NCI-H345 treated with DMSO at 0.1 percent for 48 hours (cell line): ENCODE data around the gene CEP162.
A peak's percentile ranks its signal among the peaks of the same experiment; 100 is the strongest.
"Not testable (repeated sequence)": the region's sequence is repeated elsewhere in the genome, so short reads cannot be mapped to it uniquely, and the experiment has no call there.

Experiments
- DNase-seq: peaks from one replicate; lab custom pipeline; 2025; ENCODE audit not compliant: unreplicated experiment; lab: John Stamatoyannopoulos, UW

Gene CEP162

DNA sequence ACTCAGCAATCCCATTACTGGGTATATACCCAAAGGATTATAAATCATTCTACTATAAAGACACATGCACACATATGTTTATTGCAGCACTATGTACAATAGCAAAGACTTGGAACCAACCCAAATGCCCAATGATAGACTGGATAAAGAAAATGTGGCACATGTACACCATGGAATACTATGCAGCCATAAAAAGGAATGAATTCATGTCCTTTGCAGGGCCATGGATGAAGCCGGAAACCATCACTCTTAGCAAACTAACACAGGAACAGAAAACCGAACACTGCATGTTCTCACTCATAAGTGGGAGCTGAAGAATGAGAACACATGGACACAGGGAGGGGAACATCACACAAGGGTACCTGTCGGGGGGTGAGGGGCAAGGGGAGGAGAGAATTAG is 63.1 kb downstream of the CEP162 start:
- not testable (repeated sequence) for DNase-seq

DNA sequence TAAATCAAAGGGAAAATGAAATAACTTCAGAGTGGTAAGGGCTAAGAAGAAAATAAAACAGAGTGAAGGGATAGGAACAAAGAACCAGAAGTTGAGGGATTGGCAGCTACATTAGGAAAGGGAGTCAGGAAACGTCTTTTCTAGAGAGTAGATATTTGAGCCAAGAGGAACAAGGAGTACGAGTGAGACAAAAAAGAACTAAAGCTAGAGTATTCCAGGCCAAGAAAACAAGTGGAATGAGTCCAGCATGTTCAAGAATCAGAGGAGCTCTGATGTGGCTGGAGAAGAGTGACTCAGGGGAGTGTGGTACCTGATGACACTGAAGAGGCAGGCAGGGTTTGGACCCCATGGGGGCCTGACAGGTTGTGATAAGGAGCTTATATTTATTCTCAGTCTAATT is 66.3 kb downstream of the CEP162 start:
- no peak for DNase-seq

DNA sequence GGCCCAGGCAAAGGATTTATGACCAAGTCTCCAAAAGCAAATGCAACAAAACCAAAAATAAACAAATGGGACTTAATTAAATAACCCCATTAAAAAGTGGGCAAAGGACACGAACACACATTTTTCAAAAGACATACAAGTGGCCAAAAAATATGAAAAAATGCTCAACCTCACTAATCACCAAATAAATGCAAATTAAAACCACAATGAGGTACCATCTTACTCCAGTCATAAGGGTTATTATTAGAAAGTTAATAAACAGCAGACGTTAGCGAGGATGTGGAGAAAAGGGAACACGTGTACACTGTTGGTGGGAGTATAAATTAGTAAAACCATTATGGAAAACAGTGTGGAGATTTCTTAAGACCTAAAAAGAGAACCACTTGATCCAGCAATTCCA is 71.1 kb downstream of the CEP162 start:
- DNase-seq, result no peak

DNA sequence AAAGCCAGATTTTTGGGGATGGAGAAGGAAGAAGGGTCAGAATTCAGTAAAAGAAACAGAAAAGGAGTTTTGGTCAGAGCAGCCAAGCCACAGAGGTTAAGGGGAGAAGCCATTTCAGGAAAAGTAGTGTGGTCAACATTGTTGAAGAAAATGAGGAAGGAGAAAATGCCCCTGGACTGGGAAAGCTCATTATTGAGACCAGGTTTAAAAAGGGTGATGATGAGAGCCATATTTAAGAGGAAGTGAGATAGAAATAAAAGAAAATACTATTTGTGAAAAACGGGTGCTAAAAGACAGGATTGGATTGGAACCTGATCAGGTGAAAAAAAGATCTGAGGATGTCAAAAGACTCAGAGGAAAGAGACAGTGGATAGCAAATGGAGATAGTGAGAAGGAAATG is 75.8 kb downstream of the CEP162 start:
- DNase-seq, result no peak

DNA sequence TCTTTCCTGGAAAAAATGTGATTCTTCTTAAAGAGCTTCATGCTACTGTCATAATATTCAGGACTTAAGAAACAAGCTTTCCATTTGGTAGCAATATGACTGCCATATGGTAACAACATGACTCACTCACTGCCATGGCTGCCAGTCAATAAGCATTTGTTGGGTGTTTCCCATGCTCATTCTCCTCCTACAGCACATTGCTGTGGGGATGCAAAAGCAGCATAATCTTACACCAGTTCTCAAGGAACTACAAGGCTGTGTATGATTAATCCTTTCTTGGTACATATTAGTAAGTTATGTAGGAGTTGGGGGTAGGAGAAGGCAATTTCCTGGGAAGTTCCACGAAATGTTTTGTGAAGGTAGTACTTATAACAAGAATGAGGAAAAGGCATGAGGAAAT is 76.7 kb downstream of the CEP162 start:
- no peak for DNase-seq

DNA sequence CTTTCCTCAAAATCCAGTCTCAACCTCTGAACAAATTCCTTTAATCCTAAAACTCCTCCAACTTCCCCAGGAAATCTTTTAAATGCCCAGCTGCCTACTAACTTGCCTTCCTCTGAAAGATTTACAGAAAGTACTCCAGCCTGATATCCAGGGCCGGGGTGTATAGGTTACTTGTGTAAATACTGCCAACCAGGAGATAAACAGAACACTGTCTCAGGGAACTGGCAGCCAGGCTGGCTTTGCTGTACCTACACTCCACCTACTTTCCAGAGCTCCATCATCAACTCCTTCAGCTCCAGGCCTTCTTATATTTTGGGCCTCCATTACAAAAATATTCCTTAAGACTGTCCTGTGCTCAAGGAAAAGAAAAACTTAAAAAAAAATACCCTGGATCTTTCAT is 85.9 kb downstream of the CEP162 start:
- no peak for DNase-seq

DNA sequence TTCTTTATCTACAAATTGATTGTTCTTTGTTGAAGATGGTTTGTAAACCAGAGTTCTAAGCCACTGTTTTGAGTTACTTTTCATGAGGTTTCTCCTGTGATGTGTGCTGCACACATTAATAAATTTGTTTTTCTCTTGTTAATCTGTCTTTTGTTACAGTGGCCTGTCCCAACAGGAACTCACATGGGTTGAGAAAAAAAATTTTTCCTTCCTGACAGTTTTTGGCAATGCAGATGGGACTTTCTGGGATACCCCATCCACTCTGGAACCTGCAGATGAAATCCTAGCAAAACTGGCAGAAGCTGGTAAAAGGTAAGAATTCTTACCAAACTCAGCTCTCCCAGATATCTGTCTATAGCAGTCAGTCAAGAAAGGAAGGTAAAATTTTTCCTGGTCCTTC is 88.1 kb downstream of the CEP162 start:
- DNase-seq, result no peak

DNA sequence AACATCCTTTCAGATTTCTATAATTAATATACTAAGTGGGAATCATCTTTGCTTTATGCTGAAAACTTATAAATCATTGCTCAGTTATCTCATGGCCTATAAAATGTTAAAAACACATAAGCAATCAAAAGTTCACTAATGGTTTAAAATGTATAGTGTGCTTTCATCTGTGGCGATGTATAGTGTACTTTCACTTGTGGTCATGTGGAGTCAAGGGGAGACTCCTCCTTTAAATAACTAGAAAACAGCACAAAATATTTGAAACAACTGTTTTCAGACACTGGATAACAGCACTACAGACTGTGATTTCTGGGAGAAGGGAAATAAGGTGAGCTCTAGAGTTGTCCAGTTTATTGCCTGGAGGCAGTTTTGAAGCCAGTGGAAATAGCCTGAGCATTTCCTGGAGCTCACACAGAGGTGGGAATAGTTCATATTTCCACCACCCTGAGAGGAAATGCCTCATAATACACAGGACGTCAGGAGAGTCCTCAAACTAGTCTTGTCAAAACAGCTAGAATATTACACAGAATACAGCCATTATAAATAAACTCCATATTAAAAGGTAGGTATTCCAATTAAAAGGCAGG is 89.4 kb downstream of the CEP162 start:
- no peak for DNase-seq

DNA sequence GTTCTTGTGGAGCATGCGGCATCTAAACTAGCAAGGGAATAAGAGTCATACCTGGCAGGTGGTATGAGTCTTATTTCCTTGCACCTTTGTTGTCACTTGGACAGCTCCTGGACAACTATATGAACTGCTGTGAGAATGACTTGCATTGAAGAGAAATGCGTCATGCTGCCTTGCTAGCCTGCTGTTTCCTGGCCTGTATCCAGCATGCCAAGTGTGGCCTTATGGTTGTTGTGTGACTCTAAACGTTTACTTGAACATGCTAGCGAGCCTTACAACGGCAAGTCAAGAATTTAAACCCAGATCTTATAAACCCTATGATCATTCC is 90.4 kb downstream of the CEP162 start:
- peak; percentile 31 for DNase-seq

DNA sequence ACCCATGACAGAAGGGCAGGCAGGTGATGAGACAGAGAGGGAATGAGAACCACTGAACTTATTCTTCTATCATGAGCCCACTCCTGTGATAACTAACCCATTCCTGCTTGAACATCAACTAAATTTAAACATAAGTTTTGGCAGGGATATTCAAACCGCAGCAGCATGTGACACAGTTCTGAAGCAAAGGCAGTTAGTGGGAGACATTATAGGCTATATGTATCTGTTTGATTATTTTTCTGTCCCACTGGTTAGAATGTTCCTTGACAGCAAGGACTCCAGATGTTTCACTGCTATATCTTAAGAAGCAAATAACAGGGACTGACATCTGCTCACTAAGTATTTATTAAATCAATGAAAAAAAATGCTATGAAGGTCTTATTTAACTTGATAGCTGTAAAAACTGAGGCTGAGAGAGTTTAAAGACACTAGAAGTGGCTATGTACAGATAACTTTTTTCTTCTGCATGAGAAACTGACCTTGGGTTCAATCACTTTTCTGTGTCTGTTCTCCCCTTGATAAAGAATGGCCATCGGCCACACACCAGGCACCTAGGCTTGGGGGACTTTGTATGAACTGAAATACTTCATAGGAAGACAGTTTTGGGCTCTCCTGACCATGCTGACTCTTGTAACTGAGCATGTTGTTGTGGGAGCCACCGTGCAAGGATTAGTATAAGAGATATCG is 90.9 kb downstream of the CEP162 start:
- DNase-seq, result no peak

DNA sequence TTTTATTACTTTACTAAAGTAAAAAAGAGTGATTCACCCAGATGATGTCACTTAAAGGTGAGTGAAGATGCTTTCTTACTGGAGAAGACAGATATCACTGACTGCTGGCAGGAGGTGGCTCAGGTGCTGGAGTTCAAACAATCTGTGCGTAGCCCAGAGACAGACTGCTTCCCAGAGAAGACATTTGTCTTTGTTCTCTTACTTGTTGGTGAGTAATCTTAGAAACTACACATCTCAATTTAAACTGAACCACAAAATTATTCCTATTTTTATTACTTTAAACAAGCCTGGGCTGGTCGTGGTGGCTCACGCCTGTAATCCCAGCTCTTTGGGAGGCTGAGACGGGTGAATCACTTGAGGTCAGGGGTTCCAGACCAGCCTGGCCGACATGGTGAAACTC is 92.2 kb downstream of the CEP162 start:
- no peak for DNase-seq

DNA sequence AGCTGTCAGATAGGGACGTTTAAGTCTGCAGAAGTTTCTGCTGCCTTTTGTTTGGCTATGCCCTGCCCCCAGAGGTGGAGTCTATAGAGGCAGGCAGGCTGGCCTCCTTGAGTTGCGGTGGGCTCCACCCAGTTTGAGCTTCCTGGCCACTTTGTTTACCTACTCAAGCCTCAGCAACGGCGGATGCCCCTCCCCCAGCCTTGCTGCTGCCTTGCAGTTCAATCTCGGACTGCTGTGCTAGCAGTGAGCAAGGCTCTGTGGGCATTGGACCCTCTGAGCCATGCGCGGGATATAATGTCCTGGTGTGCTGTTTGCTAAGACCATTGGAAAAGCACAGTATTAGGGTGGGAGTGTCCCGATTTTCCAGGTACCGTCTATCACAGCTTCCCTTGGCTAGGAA is 94.1 kb downstream of the CEP162 start:
- not testable (repeated sequence) for DNase-seq

DNA sequence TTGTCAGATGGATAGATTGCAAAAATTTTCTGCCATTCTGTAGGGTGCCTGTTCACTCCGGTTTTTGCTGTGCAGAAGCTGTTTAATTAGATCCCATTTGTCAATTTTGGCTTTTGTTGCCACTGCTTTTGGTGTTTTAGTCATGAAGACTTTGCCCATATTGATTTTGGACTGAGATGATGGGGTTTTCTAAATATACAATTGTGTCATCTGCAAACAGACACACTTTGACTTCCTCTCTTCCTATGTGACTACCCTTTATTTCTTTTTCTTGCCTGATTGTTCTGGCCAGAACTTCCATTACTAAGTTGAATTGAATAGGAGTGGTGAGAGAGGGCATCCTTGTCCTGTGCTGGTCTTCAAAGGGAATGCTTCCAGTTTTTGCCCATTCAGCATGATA is 97.9 kb downstream of the CEP162 start:
- not testable (repeated sequence) for DNase-seq

DNA sequence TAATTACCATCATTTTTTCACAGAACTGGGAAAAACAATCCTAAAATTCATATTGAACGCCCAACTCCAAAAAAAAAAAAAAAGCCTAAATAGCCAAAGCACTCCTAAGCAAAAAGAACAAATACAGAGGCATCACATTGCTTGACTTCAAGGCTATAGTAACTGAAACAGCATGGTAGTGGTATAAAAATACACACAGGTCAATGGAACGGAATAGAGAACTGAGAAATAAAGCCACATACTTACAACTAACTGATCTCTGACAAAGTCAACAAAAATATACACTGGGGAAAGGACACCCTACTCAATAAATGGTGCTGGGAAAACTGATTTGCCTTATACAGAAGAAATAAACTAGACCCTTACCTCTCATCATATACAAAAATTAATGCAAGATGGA is 104.3 kb downstream of the CEP162 start:
- no peak for DNase-seq

DNA sequence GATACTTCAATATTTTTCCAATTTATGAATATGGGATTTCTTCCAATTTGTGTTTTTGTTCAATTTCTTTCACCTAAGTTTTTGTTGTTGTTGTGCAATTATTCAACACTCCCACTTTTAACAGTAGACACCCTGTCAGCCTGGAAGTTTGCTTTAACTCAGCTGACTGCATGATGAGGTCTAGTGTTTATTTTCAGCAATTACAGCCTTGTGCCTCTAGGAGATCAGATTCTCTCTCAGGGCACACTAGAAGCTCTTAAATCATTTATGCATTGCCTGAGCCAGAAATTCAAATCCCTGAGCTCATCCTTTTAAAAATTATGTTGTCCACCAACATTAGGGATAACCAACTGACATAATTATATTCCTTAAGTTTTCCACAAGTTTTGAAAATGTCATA is 108.2 kb downstream of the CEP162 start:
- DNase-seq, result no peak

DNA sequence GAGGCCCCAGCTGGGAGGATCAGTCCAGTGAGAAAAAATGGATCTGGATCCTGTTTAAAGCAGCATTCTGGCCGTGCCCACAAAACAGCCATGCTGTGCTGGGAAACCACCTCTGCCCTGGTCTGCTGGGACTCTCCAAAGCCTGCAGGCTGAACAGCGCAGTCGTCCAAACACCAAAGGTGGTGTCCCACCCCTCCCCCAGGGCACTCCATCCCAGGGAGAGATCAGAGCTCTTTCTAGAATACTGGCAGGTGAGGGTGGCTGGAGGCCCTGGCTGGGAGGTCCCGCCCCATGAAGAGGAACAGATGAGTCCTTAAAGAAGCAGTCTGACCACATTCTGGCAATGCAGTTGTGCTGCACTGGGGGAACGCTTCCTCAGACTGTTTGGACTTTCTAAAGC is 109.3 kb downstream of the CEP162 start:
- DNase-seq, result no peak

DNA sequence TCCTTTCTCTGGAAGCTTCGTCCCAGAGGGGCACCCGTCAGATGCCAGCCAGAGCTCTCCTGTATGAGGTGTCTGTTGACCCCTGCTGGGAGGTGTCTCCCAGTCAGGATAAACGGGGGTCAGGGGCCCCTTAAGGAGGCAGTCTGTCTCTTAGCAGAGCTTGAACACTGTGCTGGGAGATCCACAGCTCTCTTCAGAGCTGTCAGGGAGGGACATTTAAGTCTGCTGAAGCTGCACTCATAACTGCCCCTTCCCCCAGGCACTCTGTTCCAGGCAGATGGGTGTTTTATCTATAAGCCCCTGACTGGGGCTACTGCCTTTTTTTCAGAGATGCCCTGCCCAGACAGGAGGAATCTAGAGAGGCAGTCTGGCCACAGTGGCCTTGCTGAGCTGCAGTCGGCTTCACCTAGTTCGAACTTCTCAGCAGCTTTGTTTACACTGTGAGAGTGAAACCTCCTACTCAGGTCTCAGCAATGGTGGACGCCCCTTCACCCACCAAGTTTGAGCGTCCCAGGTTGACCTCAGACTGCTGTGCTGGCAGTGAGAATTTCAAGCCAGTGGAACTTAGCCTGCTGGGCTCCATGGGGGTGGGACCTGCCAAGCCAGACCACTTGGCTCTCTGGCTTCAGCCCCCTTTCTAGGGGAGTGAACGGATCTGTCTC is 112.4 kb downstream of the CEP162 start:
- DNase-seq, result not testable (repeated sequence)

DNA sequence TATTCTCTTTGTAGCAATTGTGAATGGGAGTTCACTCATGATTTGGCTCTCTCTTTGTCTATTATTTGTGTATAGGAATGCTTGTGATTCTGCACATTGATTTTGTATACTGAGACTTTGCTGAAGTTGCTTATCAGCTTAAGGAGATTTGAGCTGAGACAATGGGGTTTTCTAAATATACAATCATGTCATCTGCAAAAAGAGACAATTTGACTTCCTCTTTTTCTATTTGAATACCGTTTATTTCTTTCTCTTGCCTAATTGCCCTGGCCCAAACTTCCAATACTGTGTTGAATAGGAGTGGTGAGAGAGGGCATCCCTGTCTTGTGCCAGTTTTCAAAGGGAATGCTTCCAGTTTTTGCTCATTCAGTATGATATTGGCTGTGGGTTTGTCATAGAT is 116.1 kb downstream of the CEP162 start:
- not testable (repeated sequence) for DNase-seq

DNA sequence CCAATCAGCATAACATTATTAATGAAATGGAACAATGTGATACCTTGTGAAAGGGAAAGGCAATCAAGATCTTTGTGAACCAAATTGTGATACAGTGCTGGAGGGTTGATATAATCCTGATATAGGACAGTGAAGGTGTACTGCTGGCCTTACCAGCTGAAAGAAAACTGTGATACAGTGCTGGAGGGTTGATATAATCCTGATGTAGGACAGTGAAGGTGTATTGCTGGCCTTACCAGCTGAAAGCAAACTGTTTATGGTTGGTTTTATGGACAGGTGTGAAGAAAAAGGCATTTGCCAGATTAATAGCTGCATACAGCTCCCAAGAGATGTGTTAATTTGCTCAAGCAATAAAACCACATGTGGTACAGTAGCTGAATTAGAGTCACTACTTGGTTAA is 119.9 kb downstream of the CEP162 start:
- no peak for DNase-seq

DNA sequence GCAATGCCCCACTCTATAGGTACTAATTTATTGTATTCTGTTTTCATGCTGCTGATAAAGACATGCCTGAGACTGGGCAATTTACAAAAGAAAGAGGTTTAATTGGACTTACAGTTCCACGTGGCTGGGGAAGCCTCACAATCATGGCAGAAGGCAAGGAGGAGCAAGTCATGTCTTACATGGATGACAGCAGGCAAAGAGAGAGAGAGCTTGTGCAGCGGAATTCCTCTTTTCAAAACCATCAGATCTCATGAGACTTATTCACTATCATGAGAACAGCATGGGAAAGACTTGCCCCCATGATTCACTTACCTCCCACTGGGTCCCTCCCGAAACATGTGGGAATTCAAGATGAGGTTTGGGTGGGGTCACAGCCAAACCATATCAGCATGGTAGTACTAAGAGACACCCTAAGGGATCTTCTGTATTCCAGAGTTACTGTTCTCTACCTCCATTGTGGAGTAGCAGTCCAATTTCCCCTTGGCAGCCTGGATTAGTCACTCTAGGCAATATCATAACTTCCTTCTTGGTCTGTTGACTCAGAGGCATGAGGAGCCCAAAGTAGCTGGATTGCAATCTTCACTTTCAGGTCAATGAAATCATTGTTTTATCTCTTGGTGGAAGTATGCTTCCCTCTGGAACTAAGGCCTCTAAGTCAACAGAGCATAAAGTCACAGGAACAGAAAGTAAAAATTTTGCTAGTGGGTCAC is 122.1 kb downstream of the CEP162 start:
- not testable (repeated sequence) for DNase-seq

DNA sequence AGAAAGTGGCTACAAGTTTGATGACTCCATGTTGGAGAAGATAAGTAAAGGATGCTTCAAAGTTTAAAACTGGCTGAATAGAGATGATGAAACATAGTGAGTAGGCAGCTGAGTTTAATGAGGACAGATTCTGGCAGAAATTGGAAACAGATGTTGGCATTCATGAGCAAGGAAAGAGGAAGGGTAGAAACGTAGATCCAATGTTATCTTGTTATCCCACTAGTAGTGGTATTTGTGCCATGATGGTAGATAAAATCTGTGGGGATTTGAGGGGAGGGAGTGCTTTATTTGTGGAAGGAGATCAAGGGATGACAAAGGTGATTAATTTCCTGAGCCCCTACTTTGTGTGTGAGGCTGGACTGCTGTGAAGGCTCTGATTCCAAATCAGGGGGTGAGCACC is 124.4 kb downstream of the CEP162 start:
- DNase-seq, result no peak

DNA sequence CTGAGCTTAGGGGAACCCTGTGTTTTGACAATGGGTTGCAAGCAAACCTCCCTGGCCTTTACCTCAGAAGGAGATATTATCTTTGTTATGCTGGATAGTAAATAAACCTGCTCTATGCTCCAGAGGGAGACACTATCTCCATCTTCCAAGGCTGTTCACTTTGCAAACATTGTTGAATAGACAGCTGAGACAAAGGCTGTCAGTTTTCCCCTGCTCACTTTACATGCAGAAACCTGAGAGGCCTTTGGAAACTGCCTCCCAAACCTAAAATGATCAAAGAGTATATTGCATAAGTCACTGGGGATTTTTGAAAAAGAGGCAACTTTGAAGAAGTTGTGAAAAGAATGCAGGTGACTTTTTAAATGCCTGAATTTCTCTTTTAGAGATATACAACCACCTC is 132.3 kb downstream of the CEP162 start:
- no peak for DNase-seq
